DOHH2 (cell line): ENCODE data around the gene RAET1G.

ENCODE experiments used
- H3F3A ChIP-seq: fragments of 200-600 bp; sonication (generic), shearing (Covaris generic); 2 replicates; pipeline ENCODE4 v1.6.0; 2016; ENCODE audit warnings: antibody characterized with exemption, mild to moderate bottlenecking; ENCODE audit not compliant: control insufficient read depth, insufficient read depth
- H3K27ac ChIP-seq: fragments of 200-600 bp; sonication (generic); 2 replicates; pipeline ENCODE4 v1.5.1; 2014; ENCODE audit warnings: low read depth, mild to moderate bottlenecking, low read length, moderate library complexity
- H3K27me3 ChIP-seq: fragments of 200-600 bp; sonication (generic); 2 replicates; pipeline ENCODE4 v1.6.1; 2014; ENCODE audit warnings: mild to moderate bottlenecking, low read length, mixed read lengths; ENCODE audit not compliant: control insufficient read depth
- H3K36me3 ChIP-seq: fragments of 200-600 bp; sonication (generic); 2 replicates; pipeline ENCODE4 v1.6.1; 2014; ENCODE audit warnings: mild to moderate bottlenecking, low read length, moderate library complexity, mixed read lengths; ENCODE audit not compliant: control insufficient read depth
- H3K4me1 ChIP-seq: fragments of 200-600 bp; sonication (generic); 2 replicates; pipeline ENCODE4 v1.6.1; 2014; ENCODE audit warnings: mild to moderate bottlenecking, low read length, mixed read lengths; ENCODE audit not compliant: control insufficient read depth
- H3K4me2 ChIP-seq: fragments of 200-600 bp; sonication (generic); 2 replicates; pipeline ENCODE4 v1.6.0; 2014; ENCODE audit warnings: mild to moderate bottlenecking, low read length, moderate library complexity
- H3K4me3 ChIP-seq: fragments of 200-600 bp; sonication (generic); 2 replicates; pipeline ENCODE4 v1.5.1; 2014; ENCODE audit warnings: mild to moderate bottlenecking, low read length, mixed read lengths
- H3K79me2 ChIP-seq: fragments of 200-600 bp; sonication (generic); 2 replicates; pipeline ENCODE4 v1.6.1; 2014; ENCODE audit warnings: mild to moderate bottlenecking, low read length, mixed read lengths; ENCODE audit not compliant: control insufficient read depth
- H3K9me2 ChIP-seq: fragments of 200-600 bp; sonication (generic); replicated peaks from 2 replicates; pipeline ENCODE4 v1.6.1; 2014; ENCODE audit warnings: mild to moderate bottlenecking, low read length, mixed read lengths; ENCODE audit not compliant: control insufficient read depth
- H3K9me3 ChIP-seq: fragments of 200-600 bp; sonication (generic); 2 replicates; pipeline ENCODE4 v1.6.1; 2014; ENCODE audit warnings: antibody characterized with exemption, low read length, mixed read lengths; ENCODE audit not compliant: control insufficient read depth, insufficient read depth
- H4K20me1 ChIP-seq: fragments of 200-600 bp; sonication (generic); 2 replicates; pipeline ENCODE4 v1.6.0; 2014; ENCODE audit warnings: low read depth, mild to moderate bottlenecking, antibody characterized with exemption, low read length, moderate library complexity; ENCODE audit not compliant: control insufficient read depth, insufficient read depth
- EZH2phosphoT487 ChIP-seq: fragments of 200-600 bp; sonication (generic); IDR thresholded peaks from 2 replicates; pipeline ENCODE4 v1.6.1; 2017; ENCODE audit warnings: borderline replicate concordance, mild to moderate bottlenecking, antibody characterized with exemption, low read length, moderate library complexity, mixed read lengths
- TF ChIP-seq, protein P1 (sequence below): fragments of 200-600 bp; sonication (generic); IDR thresholded peaks from one replicate; pipeline ENCODE4 v1.5.1; 2014; ENCODE audit warnings: antibody characterized with exemption, mild to moderate bottlenecking, low read depth, low read length; ENCODE audit not compliant: poor library complexity, severe bottlenecking

RAET1G gene

DNA sequence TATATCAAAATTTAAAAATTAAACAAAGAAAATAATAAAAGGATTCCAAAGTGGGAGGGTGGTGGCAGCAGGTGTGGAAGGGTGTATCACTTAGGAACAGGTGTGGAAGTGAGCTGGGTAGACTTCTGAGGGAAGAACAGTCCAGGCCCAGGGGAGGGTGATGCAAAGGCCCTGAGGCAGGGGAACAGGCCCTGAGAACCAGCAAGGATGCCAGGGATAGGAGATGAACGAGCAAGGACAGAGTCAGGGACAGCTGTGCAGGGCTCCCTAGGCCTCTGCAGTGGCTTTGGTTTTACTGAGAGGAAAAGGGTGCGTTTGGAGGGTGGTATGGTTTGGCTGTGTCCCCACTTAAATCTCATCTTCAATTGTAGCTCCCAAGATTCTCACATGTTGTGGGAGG lies 15.6 kb downstream of the RAET1G start:
- no peaks in the 10 kb centered on the region for H3K9me2 ChIP-seq
- H3K79me2 ChIP-seq, result no peaks in the 10 kb centered on the region
- no peak for TF ChIP-seq EZH2phosphoT487
- TF ChIP-seq, protein P1, sequence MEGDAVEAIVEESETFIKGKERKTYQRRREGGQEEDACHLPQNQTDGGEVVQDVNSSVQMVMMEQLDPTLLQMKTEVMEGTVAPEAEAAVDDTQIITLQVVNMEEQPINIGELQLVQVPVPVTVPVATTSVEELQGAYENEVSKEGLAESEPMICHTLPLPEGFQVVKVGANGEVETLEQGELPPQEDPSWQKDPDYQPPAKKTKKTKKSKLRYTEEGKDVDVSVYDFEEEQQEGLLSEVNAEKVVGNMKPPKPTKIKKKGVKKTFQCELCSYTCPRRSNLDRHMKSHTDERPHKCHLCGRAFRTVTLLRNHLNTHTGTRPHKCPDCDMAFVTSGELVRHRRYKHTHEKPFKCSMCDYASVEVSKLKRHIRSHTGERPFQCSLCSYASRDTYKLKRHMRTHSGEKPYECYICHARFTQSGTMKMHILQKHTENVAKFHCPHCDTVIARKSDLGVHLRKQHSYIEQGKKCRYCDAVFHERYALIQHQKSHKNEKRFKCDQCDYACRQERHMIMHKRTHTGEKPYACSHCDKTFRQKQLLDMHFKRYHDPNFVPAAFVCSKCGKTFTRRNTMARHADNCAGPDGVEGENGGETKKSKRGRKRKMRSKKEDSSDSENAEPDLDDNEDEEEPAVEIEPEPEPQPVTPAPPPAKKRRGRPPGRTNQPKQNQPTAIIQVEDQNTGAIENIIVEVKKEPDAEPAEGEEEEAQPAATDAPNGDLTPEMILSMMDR, result no peak

DNA sequence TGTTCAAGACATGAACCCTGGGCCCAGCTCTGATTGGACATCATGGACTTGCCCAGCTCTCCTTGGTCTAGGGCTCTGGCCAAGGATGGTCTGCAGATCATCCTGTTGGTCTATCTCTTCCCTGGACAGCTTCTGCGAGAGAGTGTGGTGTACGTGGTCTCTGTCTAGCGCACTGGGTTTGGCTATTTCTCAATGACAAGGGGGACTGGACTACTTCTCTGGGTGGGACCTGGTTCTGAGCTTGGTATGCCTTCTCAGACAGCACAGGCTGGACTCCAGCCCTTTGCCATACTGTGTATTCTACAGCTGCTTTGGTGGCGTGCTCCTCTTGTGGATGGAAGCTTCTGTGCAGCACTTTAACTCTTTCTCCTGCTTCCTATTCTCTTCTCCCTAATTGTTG lies 16.5 kb downstream of the RAET1G start:
- H3F3A ChIP-seq, result no peaks in the 10 kb centered on the region
- no peaks in the 10 kb centered on the region for H3K36me3 ChIP-seq
- TF ChIP-seq EZH2phosphoT487, result no peak
- TF ChIP-seq, protein P1, result no peak
- no peaks in the 10 kb centered on the region for H3K4me1 ChIP-seq
- H4K20me1 ChIP-seq, result no peaks in the 10 kb centered on the region
- H3K9me2 ChIP-seq, result no peaks in the 10 kb centered on the region
- no peak overlapping the region for H3K4me2 ChIP-seq
- no peak overlapping the region for H3K27ac ChIP-seq
- H3K79me2 ChIP-seq, result no peaks in the 10 kb centered on the region
- H3K27me3 ChIP-seq, result peaks cover 4% of the 10 kb centered on the region; the same call in 1 of the 2 replicates
- H3K9me3 ChIP-seq, result peaks cover 16% of the 10 kb centered on the region
- no peak overlapping the region for H3K4me3 ChIP-seq

More for the DNA sequence above, 15.6 kb downstream of the RAET1G start:
- H3F3A ChIP-seq, result no peaks in the 10 kb centered on the region
- no peaks in the 10 kb centered on the region for H3K4me1 ChIP-seq
- H3K9me3 ChIP-seq, result peaks cover 16% of the 10 kb centered on the region
- no peaks in the 10 kb centered on the region for H4K20me1 ChIP-seq
- no peaks in the 10 kb centered on the region; the same call in 1 of the 2 replicates for H3K27me3 ChIP-seq
- no peak overlapping the region for H3K27ac ChIP-seq
- no peaks in the 10 kb centered on the region for H3K36me3 ChIP-seq
- no peak overlapping the region for H3K4me3 ChIP-seq
- no peak overlapping the region for H3K4me2 ChIP-seq

GRCh38 chr6:149905911-149906371 lies 17.0 kb downstream of the RAET1G start:
- TF ChIP-seq, protein P1, result no peak
- no peak for TF ChIP-seq EZH2phosphoT487
- Histone ChIP-seq H3K9me2 (no peaks in the 10 kb centered on the region), H3K27ac (no peak overlapping the region), H4K20me1 (no peaks in the 10 kb centered on the region), H3K4me1 (no peaks in the 10 kb centered on the region), H3K9me3 (peaks cover 16% of the 10 kb centered on the region), H3K27me3 (peaks cover 4% of the 10 kb centered on the region; the same call in 1 of the 2 replicates), H3K4me3 (no peak overlapping the region), H3K36me3 (no peaks in the 10 kb centered on the region), H3K79me2 (no peaks in the 10 kb centered on the region), H3F3A (no peaks in the 10 kb centered on the region), H3K4me2 (no peak overlapping the region)
